ENCODE data around the gene DOC2A. TPM values are rescaled to one million over a fixed set of nuclear protein-coding genes. Genes with fewer than 3 reads are reported as not detected.

DOC2A gene
- total and polyA plus RNA-seq, 10 of the 15 experiments (the other 5 are each of a cell fraction or from before 2014, with no cell fraction given): 0.06 to 0.17 (median 0.12) TPM; not detected in 6

- 56% methylated on average over 8 of the region's 8 CpGs for WGBS (ENCODE audit: insufficient coverage, insufficient replicate concordance, low lambda C conversion rate, missing lambda C conversion rate)
- CTCF ChIA-PET: interaction anchor here (0.6 to 4.8 kb wide), 14 partner anchors 11 to 177 kb away, joined by 3 to 51 read pairs (median 4); partner anchors contain the start of genes ALDOA, CORO1A, KCTD13 and SEZ6L2
- RAD21 ChIA-PET (ENCODE audit: unreplicated experiment): interaction anchor here (1.3 to 2.0 kb wide), 4 partner anchors 11 to 37 kb away, joined by 8 to 12 read pairs (median 8); partner anchors contain the start of genes ALDOA and TBX6
- FAIRE-seq (no peak), ATAC-seq (no peak), DNase-seq (ENCODE audit: low read depth, low spot score) (no peak)
- Histone ChIP-seq H4K20me1 (ENCODE audit: control insufficient read depth, insufficient read depth) (no peaks in the 10 kb centered on the region), H3K9me3 (replicated peaks; ENCODE audit: control insufficient read depth, insufficient read depth, low read length) (no peaks in the 10 kb centered on the region), H3K27ac (ENCODE audit: control insufficient read depth, insufficient read depth) (no peak overlapping the region), H2AFZ (ENCODE audit: control insufficient read depth, low read depth, low read length) (no peak overlapping the region), H3K4me3 (no peak overlapping the region), H3K27me3 (replicated peaks in 1 of 2; ENCODE audit: control insufficient read depth in 2 of 2, insufficient read depth in 2 of 2, low read length in 1 of 2) (no peaks in the 10 kb centered on the region), H3K9ac (ENCODE audit: control insufficient read depth, insufficient read depth, low read length) (no peak overlapping the region), H3K4me1 (ENCODE audit: control insufficient read depth, insufficient read depth, low read length) (peaks cover 3% of the 10 kb centered on the region; the same call in 1 of the 2 replicates), H3K36me3 (ENCODE audit: control insufficient read depth in 2 of 2, insufficient read depth in 2 of 2, low read length in 1 of 2) (no peaks in the 10 kb centered on the region), H3K79me2 (ENCODE audit: control insufficient read depth, insufficient read depth, low read length) (no peaks in the 10 kb centered on the region), H3K4me2 (ENCODE audit: control insufficient read depth, insufficient read depth) (no peak overlapping the region)
- SMC1A ChIA-PET (ENCODE audit: uncharacterized antibody, unreplicated experiment): interaction anchor here (1.4 kb wide), 1 partner anchor 11 kb away, joined by 4 read pairs; the partner anchor contains the start of gene ALDOA
- intact Hi-C loops (cut with micrococcal nuclease; ENCODE audit: unreplicated experiment) (no loop called here), in situ Hi-C loops (cut with MboI) (no loop called here)
- BruUV-seq (replicated peaks): no TSS peak
- POLR2A ChIA-PET: interaction anchor here (0.6 to 2.1 kb wide), 4 partner anchors 9 to 94 kb away, joined by 5 to 9 read pairs (median 6); partner anchors contain the start of genes ALDOA and TBX6
- TF ChIP-seq GABPA (IDR thresholded peaks at IDR 0.05; ENCODE audit: low read depth) (no peak), GATAD2B (conservative IDR thresholded peaks at IDR 0.05; ENCODE audit: low read depth) (no peak), STAT1 (conservative IDR thresholded peaks at IDR 0.05) (no peak), BCLAF1 (IDR thresholded peaks at IDR 0.05) (no peak), CBX3 (IDR thresholded peaks at IDR 0.05; ENCODE audit: borderline replicate concordance, low read depth) (no peak), PAX8 (IDR thresholded peaks at IDR 0.05) (no peak), SP1 (IDR thresholded peaks at IDR 0.05; ENCODE audit: low read depth, low read length) (no peak), CHD1 (IDR thresholded peaks at IDR 0.05; ENCODE audit: low read depth, low read length) (no peak), POLR2AphosphoS2 (IDR thresholded peaks at IDR 0.05; ENCODE audit: low read depth, low read length) (no peak), ZNF24 (IDR thresholded peaks at IDR 0.05) (no peak), ETV6 (conservative IDR thresholded peaks at IDR 0.05 in 1 of 2, IDR thresholded peaks at IDR 0.05 in 1 of 2; ENCODE audit: borderline replicate concordance in 1 of 2, low read depth in 1 of 2) (no peak)
Observed at GRCh38 chr16:30054451-30054850, 43.6 kb upstream of the DOC2A start.

Data from GM12878 (cell line).